OCI-M2 (cell line): ENCODE data around the gene PEX11B.
"Not testable (repeated sequence)": the region's sequence is repeated elsewhere in the genome, so short reads cannot be mapped to it uniquely, and the experiment has no call there.

Experiments used
- DNase-seq: peaks from one replicate; lab custom pipeline; 2025; ENCODE audit not compliant: unreplicated experiment; lab: John Stamatoyannopoulos, UW

Gene PEX11B

GRCh38 chr1:145952903-145953302 lies 34.4 kb upstream of the PEX11B start:
- DNase-seq = no peak

- no peak for DNase-seq
Observed at GRCh38 chr1:145951526-145951925, 33.0 kb upstream of the PEX11B start.

GRCh38 chr1:145949219-145949618 lies 30.7 kb upstream of the PEX11B start:
- no peak for DNase-seq

- DNase-seq = no peak
Observed at GRCh38 chr1:145947551-145947950, 29.0 kb upstream of the PEX11B start.

GRCh38 chr1:145946477-145946986 lies 28.0 kb upstream of the PEX11B start:
- DNase-seq = no peak

- DNase-seq = no peak
Observed at GRCh38 chr1:145944532-145944931, 26.0 kb upstream of the PEX11B start.

GRCh38 chr1:145942871-145943270 lies 24.4 kb upstream of the PEX11B start:
- no peak for DNase-seq

- DNase-seq = no peak
Observed at GRCh38 chr1:145942405-145942804, 23.9 kb upstream of the PEX11B start.

- no peak for DNase-seq
Observed at GRCh38 chr1:145937436-145937835, 18.9 kb upstream of the PEX11B start.

- DNase-seq = no peak
Observed at GRCh38 chr1:145936247-145936646, 17.7 kb upstream of the PEX11B start.

GRCh38 chr1:145935708-145936107 lies 17.2 kb upstream of the PEX11B start:
- no peak for DNase-seq

GRCh38 chr1:145932522-145933009 lies 14.0 kb upstream of the PEX11B start:
- not testable (repeated sequence) for DNase-seq

- DNase-seq = no peak
Observed at GRCh38 chr1:145927916-145928643, 9.6 kb upstream of the PEX11B start.

- peak; percentile 47 for DNase-seq
Observed at GRCh38 chr1:145927063-145927886, 8.8 kb upstream of the PEX11B start, which contains the start of gene RBM8A. TSS of gene RBM8A (minus strand) at chr1:145927484. CDS start at chr1:145927426, 58 bp downstream.

- no peak for DNase-seq
Observed at GRCh38 chr1:145926686-145927062, 8.2 kb upstream of the PEX11B start.

GRCh38 chr1:145922266-145922665 lies 3.7 kb upstream of the PEX11B start:
- no peak for DNase-seq

GRCh38 chr1:145920297-145920696 lies 1.8 kb upstream of the PEX11B start:
- not testable (repeated sequence) for DNase-seq

- DNase-seq = peak; percentile 10
Observed at GRCh38 chr1:145918992-145919939, 749 bp upstream of the PEX11B start.

- DNase-seq = no peak
Observed at GRCh38 chr1:145917595-145917994, 922 bp downstream of the PEX11B start.

- DNase-seq = no peak
Observed at GRCh38 chr1:145916745-145917144, 1.8 kb downstream of the PEX11B start.
